GM23338 (cell line): ENCODE data around the gene HRAS. TPM values are rescaled to one million over a fixed set of nuclear protein-coding genes. Genes with fewer than 3 reads are reported as not detected.

Experiments used
- ATAC-seq: fragments of 200-7000 bp; cut with Tn5 transposase; 3 replicates; pipeline ENCODE4 v1.9.1; 2020
- DNase-seq: peaks from one replicate; pipeline ENCODE4 v3.0.0-alpha.2; 2015; ENCODE audit warnings: low spot score
- H2AFZ ChIP-seq: fragments of 200-600 bp; sonication (generic); 2 replicates; pipeline ENCODE4 v1.8.0; 2016; ENCODE audit warnings: antibody characterized with exemption, mild to moderate bottlenecking, moderate library complexity
- H3F3A ChIP-seq: fragments of 200-600 bp; sonication (generic); replicated peaks from 2 replicates; pipeline ENCODE4 v1.8.0; 2017; ENCODE audit warnings: antibody characterized with exemption, mixed run types, low read depth
- H3K27ac ChIP-seq: fragments of 200-600 bp; sonication (generic); 2 replicates; pipeline ENCODE4 v1.6.1; 2016; ENCODE audit warnings: low read depth
- H3K27me3 ChIP-seq: fragments of 200-600 bp; sonication (generic); 2 replicates; pipeline ENCODE4 v1.8.0; 2016; ENCODE audit warnings: mild to moderate bottlenecking, mixed run types, moderate library complexity; ENCODE audit not compliant: insufficient read depth
- H3K36me3 ChIP-seq: fragments of 200-600 bp; sonication (generic); 2 replicates; pipeline ENCODE4 v1.8.0; 2016; ENCODE audit warnings: mild to moderate bottlenecking; ENCODE audit not compliant: insufficient read depth
- H3K4me1 ChIP-seq: fragments of 200-600 bp; sonication (generic); 2 replicates; pipeline ENCODE4 v1.8.0; 2016; ENCODE audit warnings: mild to moderate bottlenecking, moderate library complexity; ENCODE audit not compliant: insufficient read depth
- H3K4me2 ChIP-seq: fragments of 200-600 bp; sonication (generic); 2 replicates; pipeline ENCODE4 v1.7.1; 2017; ENCODE audit warnings: mixed run types
- H3K4me3 ChIP-seq: fragments of 200-600 bp; sonication (generic); 2 replicates; pipeline ENCODE4 v1.6.1; 2016; ENCODE audit warnings: mixed run types
- H3K79me2 ChIP-seq: fragments of 200-600 bp; sonication (generic); replicated peaks from 2 replicates; pipeline ENCODE4 v1.8.0; 2017; ENCODE audit warnings: mild to moderate bottlenecking; ENCODE audit not compliant: insufficient read depth
- H3K9me2 ChIP-seq: fragments of 200-600 bp; sonication (generic); 2 replicates; pipeline ENCODE4 v1.8.0; 2017; ENCODE audit not compliant: insufficient read depth
- H4K20me1 ChIP-seq: fragments of 200-600 bp; sonication (generic); replicated peaks from 2 replicates; pipeline ENCODE4 v1.8.0; 2017; ENCODE audit warnings: mild to moderate bottlenecking; ENCODE audit not compliant: insufficient read depth
- H3K27ac Mint-ChIP-seq: 2 replicates; pipeline ENCODE4 v1.8.0; 2020; ENCODE audit warnings: inconsistent platforms, mild to moderate bottlenecking, moderate library complexity, mixed read lengths
- H3K27me3 Mint-ChIP-seq: 3 replicates; pipeline ENCODE4 v1.8.0; 2022; ENCODE audit warnings: low read depth, mild to moderate bottlenecking, moderate library complexity, mixed read lengths, inconsistent platforms; ENCODE audit not compliant: insufficient read depth, poor library complexity
- H3K36me3 Mint-ChIP-seq: 3 replicates; pipeline ENCODE4 v1.8.0; 2021; ENCODE audit warnings: low read depth, mild to moderate bottlenecking, inconsistent platforms, moderate library complexity, mixed read lengths
- H3K4me1 Mint-ChIP-seq: 3 replicates; pipeline ENCODE4 v1.8.0; 2020; ENCODE audit warnings: mild to moderate bottlenecking, inconsistent platforms, mixed read lengths
- H3K4me3 Mint-ChIP-seq: 3 replicates; pipeline ENCODE4 v1.8.0; 2021; ENCODE audit warnings: moderate library complexity, mild to moderate bottlenecking, inconsistent platforms, mixed read lengths
- H3K9me3 Mint-ChIP-seq: 3 replicates; pipeline ENCODE4 v1.8.0; 2020; ENCODE audit warnings: moderate library complexity, mild to moderate bottlenecking, inconsistent platforms, mixed read lengths
- CREB1 ChIP-seq: fragments of 250-450 bp; sonication (Bioruptor Pico); IDR thresholded peaks from 2 replicates; pipeline ENCODE4 v1.5.0; 2020; ENCODE audit warnings: low read depth, mild to moderate bottlenecking, moderate library complexity
- CTCF ChIP-seq, 2 experiments: fragments of 200-600 bp in 1 of 2; sonication (generic) in 1 of 2; conservative IDR thresholded peaks; 2 replicates each; pipeline versions ENCODE4 v1.5.1 to v1.6.1; 2016 to 2017; ENCODE audit warnings: antibody characterized with exemption in 2 of 2, low read depth in 2 of 2, mild to moderate bottlenecking in 2 of 2, moderate library complexity in 1 of 2
- ETS1 ChIP-seq: IDR thresholded peaks from 2 replicates; pipeline ENCODE4 v1.6.1; 2016; ENCODE audit warnings: antibody characterized with exemption
- EZH2 ChIP-seq: fragments of 200-600 bp; sonication (generic); IDR thresholded peaks from one replicate; pipeline ENCODE4 v1.8.0; 2017; ENCODE audit warnings: antibody characterized with exemption, mild to moderate bottlenecking, low read depth; ENCODE audit not compliant: unreplicated experiment
- EZH2phosphoT487 ChIP-seq: fragments of 200-600 bp; sonication (generic); IDR thresholded peaks from one replicate; pipeline ENCODE4 v1.8.1; 2018; ENCODE audit warnings: antibody characterized with exemption; ENCODE audit not compliant: unreplicated experiment
- JUNB ChIP-seq: IDR thresholded peaks from one replicate; pipeline ENCODE4 v1.6.1; 2016; ENCODE audit warnings: antibody characterized with exemption; ENCODE audit not compliant: unreplicated experiment
- NANOG ChIP-seq: IDR thresholded peaks from 2 replicates; pipeline ENCODE4 v1.6.1; 2016; ENCODE audit warnings: antibody characterized with exemption, borderline replicate concordance
- POLR2AphosphoS5 ChIP-seq: IDR thresholded peaks from 2 replicates; pipeline ENCODE4 v1.6.1; 2016; ENCODE audit warnings: antibody characterized with exemption, low read depth
- REST ChIP-seq: IDR thresholded peaks from one replicate; pipeline ENCODE4 v1.6.1; 2018; ENCODE audit warnings: antibody characterized with exemption; ENCODE audit not compliant: unreplicated experiment
- STAT1 ChIP-seq: IDR thresholded peaks from one replicate; pipeline ENCODE4 v1.6.1; 2016; ENCODE audit warnings: antibody characterized with exemption; ENCODE audit not compliant: unreplicated experiment
- ZNF114 ChIP-seq: fragments of 250-450 bp; sonication (Bioruptor Pico); IDR thresholded peaks from 2 replicates; pipeline ENCODE4 v1.5.0; 2020; ENCODE audit warnings: mild to moderate bottlenecking, moderate library complexity
- ZNF331 ChIP-seq: fragments of 250-450 bp; sonication (Bioruptor Pico); IDR thresholded peaks from 2 replicates; pipeline ENCODE4 v1.5.0; 2020; ENCODE audit warnings: low read depth, mild to moderate bottlenecking, moderate library complexity
- ZNF462 ChIP-seq: fragments of 250-450 bp; sonication (Bioruptor Pico); IDR thresholded peaks from 2 replicates; pipeline ENCODE4 v1.5.0; 2020; ENCODE audit warnings: mild to moderate bottlenecking, moderate library complexity
- polyA plus RNA-seq: library from polyadenylated mRNA; unstranded; fragments of >200 nt; fragmentation: Nextera tagmentation; extraction: Ambion mirVana; gene quantifications from 2 replicates; pipeline ENCODE4 v1.2.1, GENCODE V29; 2016
- total RNA-seq: library from RNA; depleted of rRNA; stranded (reverse); fragments of >200 nt; shearing (Covaris generic); gene quantifications from 2 replicates; pipeline ENCODE4 v1.2.3, GENCODE V29; 2014

Gene HRAS
- total and polyA plus RNA-seq, 2 experiments from 2014 or later, result 37.9 to 48.7 TPM

GRCh38 chr11:518463-519202 is 16.7 kb downstream of the HRAS start:
- H3K4me1 ChIP-seq, result no peaks in the 10 kb centered on the region
- H3K4me3 ChIP-seq, result peak overlapping the region; percentile 44; the same call in 1 of the 2 replicates
- H4K20me1 ChIP-seq, result no peaks in the 10 kb centered on the region
- peaks cover 46% of the 10 kb centered on the region for H3K9me3 Mint-ChIP-seq
- no peaks in the 10 kb centered on the region for H3K79me2 ChIP-seq
- no peaks in the 10 kb centered on the region for H3K9me2 ChIP-seq
- peak overlapping the region; percentile 53; the same call in 1 of the 2 replicates for H3K4me2 ChIP-seq
- H2AFZ ChIP-seq, result peak overlapping the region; percentile 91; the same call in 1 of the 2 replicates
- peaks cover 45% of the 10 kb centered on the region for H3K36me3 Mint-ChIP-seq
- H3K27me3 Mint-ChIP-seq, result peaks cover 8% of the 10 kb centered on the region
- H3K27ac ChIP-seq, result no peak overlapping the region
- H3F3A ChIP-seq, result 0 out of 2 replicates have a peak, but pooled peaks cover 8% of the 10 kb centered on the region
- H3K27ac Mint-ChIP-seq, result no peak overlapping the region
- peak; percentile 89 for DNase-seq
- H3K4me1 Mint-ChIP-seq, result no peaks in the 10 kb centered on the region
- no peaks in the 10 kb centered on the region for H3K27me3 ChIP-seq
- H3K4me3 Mint-ChIP-seq, result peak overlapping the region; percentile 59
- ATAC-seq, result peak; percentile 96
- no peaks in the 10 kb centered on the region for H3K36me3 ChIP-seq
- peak; percentile 73 for TF ChIP-seq POLR2AphosphoS5
- TF ChIP-seq STAT1, result no peak
- TF ChIP-seq ZNF331 (CRISPR knock-in tag), result no peak
- no peak for TF ChIP-seq ZNF462 (CRISPR knock-in tag)
- peak; percentile 73 to 94 for TF ChIP-seq CTCF (conservative IDR thresholded peaks at IDR 0.05; ENCODE audit: low read depth in 2 of 2)
- peak; percentile 68 for TF ChIP-seq CREB1 (CRISPR knock-in tag)
- no peak for TF ChIP-seq NANOG
- no peak for TF ChIP-seq EZH2phosphoT487
- no peak for TF ChIP-seq JUNB
- TF ChIP-seq ZNF114, result peak; percentile 87; the same call in 1 of the 2 replicates
- TF ChIP-seq ETS1, result no peak
- no peak for TF ChIP-seq REST
- TF ChIP-seq EZH2, result no peak
